HG03460 (cell line): Measurements from ENCODE around the gene C10orf67.

Experiments
- ATAC-seq: cut with Tn5 transposase; IDR thresholded peaks from one replicate; pipeline ENCODE4 v1.9.1; 2021; ENCODE audit not compliant: unreplicated experiment

C10orf67 gene

DNA sequence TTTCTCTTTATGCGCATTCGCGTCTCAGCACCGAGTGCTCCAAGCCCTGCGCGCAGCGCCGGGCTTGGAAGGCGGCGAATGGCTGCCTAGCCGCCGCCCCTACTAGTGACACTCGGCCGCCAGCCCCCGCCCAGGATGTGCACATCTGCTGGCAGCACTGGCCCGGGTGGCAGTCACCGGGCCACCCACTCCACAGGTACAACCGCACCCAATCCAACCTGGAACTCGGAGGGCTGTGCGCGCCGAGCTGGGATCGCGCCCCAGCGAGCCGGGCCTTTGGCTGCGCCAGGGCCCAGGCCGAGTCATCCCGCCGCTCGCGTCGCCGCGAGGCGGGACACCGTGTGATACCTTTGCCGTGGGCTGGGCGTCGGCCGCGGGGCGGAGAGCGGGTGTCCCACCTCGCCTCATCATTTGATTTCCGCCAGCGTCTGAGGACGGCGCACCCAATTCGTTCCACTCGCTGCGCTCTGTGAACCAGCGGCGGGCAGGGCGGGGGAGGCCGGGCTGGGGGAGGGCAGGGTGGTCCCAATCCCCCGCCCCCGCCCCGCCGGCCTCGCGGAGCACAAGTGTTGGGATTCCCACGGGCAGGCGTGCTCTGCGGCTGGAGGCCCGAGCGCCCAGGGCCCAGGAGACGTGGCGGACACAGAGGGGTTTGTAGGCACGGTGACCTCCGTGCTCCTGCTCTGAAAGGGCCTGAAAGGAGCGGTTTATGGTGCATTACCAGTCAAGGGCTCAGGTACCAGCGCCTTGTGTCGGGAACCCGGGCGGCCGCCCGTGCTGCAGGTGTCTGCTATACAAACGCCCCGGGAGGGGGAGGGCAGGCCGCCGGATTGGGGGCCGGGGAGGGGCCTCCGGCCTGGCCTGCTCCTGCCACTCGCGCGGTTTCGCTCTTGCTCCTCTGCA, 170.3 kb downstream of the C10orf67 start:
- no peak for ATAC-seq

DNA sequence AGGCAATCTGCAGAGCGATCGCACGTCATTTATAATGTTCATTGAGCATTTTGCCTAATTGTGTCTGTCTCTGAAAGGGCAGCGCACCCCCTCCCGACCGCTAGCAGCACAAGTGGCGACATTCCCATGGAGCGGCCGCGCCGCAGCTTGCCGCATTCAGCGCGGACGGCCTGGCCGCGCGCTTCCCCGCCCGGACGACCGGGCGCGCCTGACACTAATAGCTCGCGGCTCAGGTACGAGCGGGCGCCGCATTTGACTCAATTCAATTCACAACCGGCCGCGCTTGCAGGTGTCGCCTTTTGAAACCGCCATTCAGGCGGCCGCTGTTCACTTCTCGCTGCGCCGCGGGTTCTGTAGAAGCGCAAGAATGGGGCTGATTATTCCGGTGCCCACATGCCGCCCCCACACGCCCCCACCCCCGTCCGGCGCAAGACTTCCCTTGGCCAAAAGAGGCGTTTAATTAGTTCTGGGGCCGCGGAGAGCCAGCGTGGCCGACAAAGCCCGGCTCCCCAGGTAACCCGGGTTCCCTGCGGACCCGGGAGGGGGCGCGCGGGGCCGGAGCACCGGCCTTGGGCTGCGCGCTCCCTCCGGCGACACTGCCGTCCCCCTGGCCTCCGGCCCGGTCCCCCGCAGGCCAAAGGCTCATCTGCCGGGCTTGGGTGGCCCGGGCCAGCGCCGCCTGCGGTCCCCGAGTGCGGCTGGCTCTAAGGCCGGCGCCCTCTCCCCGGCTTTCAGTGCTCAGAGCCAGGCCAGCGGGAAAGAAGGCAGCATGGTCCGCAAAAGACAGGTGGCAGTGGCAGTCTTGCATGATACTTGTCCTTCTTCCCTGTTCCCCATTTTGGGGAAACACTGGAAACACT, 171.2 kb downstream of the C10orf67 start:
- no peak for ATAC-seq

GRCh38 chr10:23172429-23173213, 172.0 kb downstream of the C10orf67 start:
- no peak for ATAC-seq

DNA sequence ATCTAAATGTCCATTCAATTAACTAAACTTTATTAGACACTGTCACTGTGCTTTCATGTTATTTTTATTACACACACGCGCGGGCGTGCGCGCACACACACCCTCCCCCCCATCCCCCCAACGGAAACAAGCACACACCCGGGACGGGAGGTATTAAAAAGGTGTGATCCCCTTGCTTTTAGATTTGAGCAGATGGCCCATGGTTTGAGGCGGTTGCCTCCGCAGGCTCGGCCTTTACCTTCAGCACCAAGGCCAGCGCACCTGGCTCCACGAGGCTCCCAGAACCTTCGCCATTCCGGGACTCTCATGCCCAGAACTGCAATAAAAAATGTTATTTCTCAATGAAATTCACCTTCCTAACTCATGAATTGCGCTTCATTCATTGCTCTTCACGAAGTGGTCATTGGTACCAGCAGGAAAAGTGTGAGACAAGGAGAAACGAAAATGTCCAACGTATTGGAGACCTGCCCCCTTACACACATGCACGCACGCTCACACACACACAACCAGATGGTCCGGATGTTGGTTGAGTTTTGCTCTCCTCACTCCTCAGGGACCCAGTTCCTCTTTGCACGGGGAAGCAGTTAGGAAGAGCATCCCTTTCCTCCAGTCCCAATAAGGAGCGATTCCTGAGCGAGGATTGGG, 173.2 kb downstream of the C10orf67 start:
- ATAC-seq: no peak

DNA sequence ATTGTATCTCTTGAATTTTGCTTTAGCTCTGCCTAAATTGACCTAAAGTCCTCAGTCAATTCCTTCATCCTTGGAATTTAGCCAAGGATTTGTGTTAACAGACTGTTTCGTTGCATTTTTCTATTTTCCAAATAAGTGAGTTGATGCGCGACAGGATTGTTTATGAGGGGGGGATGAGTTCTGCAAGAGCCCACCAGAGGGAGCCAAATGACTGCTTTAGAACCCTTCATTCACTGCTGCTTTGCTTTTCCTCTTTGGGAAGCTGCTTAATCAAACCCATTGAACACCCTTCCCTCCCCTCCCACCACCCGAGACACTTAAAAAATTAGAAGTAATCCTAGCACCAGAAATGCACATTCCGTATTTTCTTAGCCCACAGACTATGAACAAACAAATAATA, 186.2 kb downstream of the C10orf67 start:
- peak; percentile 55 for ATAC-seq

DNA sequence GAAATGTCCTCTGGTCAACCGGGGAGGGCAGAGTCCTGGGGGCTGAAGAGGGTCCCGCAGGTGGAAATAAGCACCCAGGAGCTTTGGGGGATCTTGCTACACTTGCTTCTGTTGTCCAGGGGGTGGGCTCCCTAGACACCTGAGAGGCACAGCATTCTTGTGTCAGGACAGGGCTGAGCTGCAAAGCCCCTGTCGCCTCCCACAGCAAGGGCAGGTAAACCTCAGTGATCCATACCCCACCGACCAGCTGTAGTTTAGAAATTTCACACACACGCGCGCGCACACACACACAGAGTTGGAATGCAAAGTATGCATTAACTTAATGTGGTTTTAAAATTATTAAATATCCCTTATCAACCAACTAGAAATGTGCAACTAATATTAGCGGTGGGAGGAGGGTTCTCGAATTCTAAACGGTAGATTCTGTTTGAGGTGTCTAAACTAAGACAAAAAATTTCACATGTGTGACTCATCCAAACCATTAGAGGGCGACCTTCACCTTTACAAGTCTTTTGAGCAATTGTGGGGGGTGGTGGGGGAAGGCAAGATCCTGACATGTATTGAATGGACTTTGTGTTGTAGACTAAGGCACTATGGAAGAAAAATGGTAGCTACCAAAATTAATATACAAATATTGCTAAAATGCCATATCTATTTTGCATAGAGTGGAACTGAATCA, 186.8 kb downstream of the C10orf67 start:
- peak; percentile 68 for ATAC-seq

- ATAC-seq: peak; percentile 49
Observed at GRCh38 chr10:23157239-23157681, 187.3 kb downstream of the C10orf67 start.

DNA sequence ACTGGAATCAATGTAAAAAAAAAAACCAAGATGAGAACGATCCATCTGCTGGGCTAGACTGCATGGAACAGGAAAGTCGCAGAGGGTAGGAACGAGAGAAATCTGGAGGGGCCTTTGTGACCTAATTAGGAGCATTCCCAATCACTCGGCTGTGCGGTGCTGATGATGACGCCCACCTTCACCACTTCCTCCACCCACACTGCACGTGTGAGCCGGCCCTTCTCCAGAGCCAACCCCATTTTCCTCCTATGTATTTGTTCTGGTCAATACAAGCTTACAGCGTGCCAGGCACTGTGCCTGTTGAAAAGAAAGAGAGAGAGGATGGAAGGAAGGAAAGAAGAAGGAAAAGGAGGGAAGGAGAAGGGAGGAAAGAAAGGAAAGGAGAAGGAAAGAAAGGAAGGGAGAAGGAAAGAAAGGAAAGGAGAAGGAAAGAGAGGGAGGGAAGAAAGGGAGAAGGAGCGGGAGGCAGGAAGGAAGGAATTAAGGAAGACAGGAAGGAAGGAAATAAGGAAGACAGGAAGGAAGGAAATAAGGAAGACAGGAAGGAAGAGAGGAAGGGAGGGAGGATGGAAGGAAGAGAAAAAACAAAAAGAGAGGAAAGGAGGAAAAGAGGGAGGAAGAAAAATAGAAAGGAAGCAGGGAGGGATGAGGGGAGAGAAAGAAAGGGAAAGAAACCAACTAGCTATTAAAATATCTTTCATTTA, 188.0 kb downstream of the C10orf67 start:
- ATAC-seq: no peak

DNA sequence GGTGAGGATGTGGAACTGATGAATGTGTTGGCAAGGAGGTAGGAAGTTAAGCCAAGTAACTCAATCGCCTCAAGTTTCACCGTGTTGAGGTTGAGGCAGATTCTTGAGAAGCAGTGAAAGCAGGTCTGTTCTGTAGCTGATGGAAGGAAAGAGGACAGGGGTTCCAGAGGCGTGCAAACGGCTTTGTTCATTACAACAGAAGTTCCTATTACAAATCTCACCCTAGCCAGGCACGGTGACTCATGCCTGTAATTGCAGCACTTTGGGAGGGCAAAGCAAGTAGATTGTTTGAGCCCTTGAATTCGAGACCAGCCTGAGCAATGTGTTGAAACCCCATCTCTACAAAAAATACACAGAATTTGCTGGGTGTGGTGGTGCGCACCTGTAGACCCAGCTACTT, 189.4 kb downstream of the C10orf67 start:
- ATAC-seq: no peak
